A673 (cell line): Measurements from ENCODE around the gene CCDC190. TPM values are rescaled to one million over a fixed set of nuclear protein-coding genes. Genes with fewer than 3 reads are reported as not detected.

Experiments used
- Bru-seq: library from RNA; stranded (reverse); fragments of 400-500 nt; gene quantifications from one replicate; lab custom pipeline; 2021; lab: Mats Ljungman, UMichigan
- BruChase-seq, 2 experiments: library from RNA; stranded (reverse); fragments of 400-500 nt; gene quantifications; one replicate each; lab custom pipeline; 2021; lab: Mats Ljungman, UMichigan
- BruUV-seq: library from RNA; stranded (reverse); fragments of 400-500 nt; replicated peaks from 2 replicates; lab custom pipeline; 2021; lab: Mats Ljungman, UMichigan
- CTCF ChIA-PET: fragments of 300-600 bp; sonication (Branson Sonifier 250); formaldehyde crosslinking; loops from one replicate; lab custom pipeline; 2022; ENCODE audit warnings: antibody characterized with exemption; lab: Charles Lee
- POLR2A ChIA-PET: fragments of 300-600 bp; sonication (Branson Sonifier 250); formaldehyde crosslinking; loops from one replicate; lab custom pipeline; 2022; ENCODE audit warnings: antibody characterized with exemption; ENCODE audit not compliant: low non-redundant PET; lab: Charles Lee
- DNase-seq: peaks from one replicate; pipeline ENCODE4 v3.0.0-alpha.2; 2015; ENCODE audit warnings: low spot score
- H3K27ac ChIP-seq: fragments of 200-600 bp; sonication (generic); 2 replicates; pipeline ENCODE4 v1.5.1; 2016; ENCODE audit warnings: mixed run types, low read depth, mild to moderate bottlenecking, mixed read lengths, antibody characterized with exemption, low read length; ENCODE audit not compliant: poor library complexity, severe bottlenecking
- H3K27me3 ChIP-seq: fragments of 200-600 bp; sonication (generic); replicated peaks from 2 replicates; pipeline ENCODE4 v1.6.1; 2017; ENCODE audit warnings: mixed run types, low read depth, mild to moderate bottlenecking, mixed read lengths, antibody characterized with exemption, low read length; ENCODE audit not compliant: insufficient read depth, poor library complexity
- H3K36me3 ChIP-seq: fragments of 200-600 bp; sonication (generic); 2 replicates; pipeline ENCODE4 v1.6.1; 2016; ENCODE audit warnings: mixed run types, mild to moderate bottlenecking, mixed read lengths, antibody characterized with exemption, low read length; ENCODE audit not compliant: insufficient read depth, poor library complexity, severe bottlenecking
- H3K4me1 ChIP-seq: fragments of 200-600 bp; sonication (generic); 2 replicates; pipeline ENCODE4 v1.6.1; 2017; ENCODE audit warnings: mixed run types, mild to moderate bottlenecking, mixed read lengths, antibody characterized with exemption, low read length; ENCODE audit not compliant: insufficient read depth, poor library complexity, severe bottlenecking
- H3K4me3 ChIP-seq: fragments of 200-600 bp; sonication (generic); 2 replicates; pipeline ENCODE4 v1.5.1; 2016; ENCODE audit warnings: low read depth, mixed run types, mild to moderate bottlenecking, mixed read lengths, low read length; ENCODE audit not compliant: poor library complexity, severe bottlenecking
- H3K9me3 ChIP-seq: fragments of 200-600 bp; sonication (generic); 2 replicates; pipeline ENCODE4 v1.6.1; 2016; ENCODE audit warnings: mixed run types, low read depth, mild to moderate bottlenecking, mixed read lengths, antibody characterized with exemption, low read length; ENCODE audit not compliant: poor library complexity, severe bottlenecking
- EZH2 ChIP-seq: fragments of 200-600 bp; sonication (generic); IDR thresholded peaks from 2 replicates; pipeline ENCODE4 v1.6.1; 2017; ENCODE audit warnings: borderline replicate concordance, low read depth, mild to moderate bottlenecking, mixed read lengths, antibody characterized with exemption, low read length; ENCODE audit not compliant: poor library complexity, severe bottlenecking
- intact Hi-C: fragments of 100-400 bp; cut with micrococcal nuclease; formaldehyde crosslinking; loops from one replicate; pipeline ENCODE4 v1.10.0; 2022; ENCODE audit not compliant: unreplicated experiment
- long read RNA-seq: library from polyadenylated mRNA; stranded (forward); transcript quantifications from one replicate; pipeline ENCODE4 v2.0.0, GENCODE V29; 2022
- total RNA-seq: library from RNA; stranded (reverse); gene quantifications from 2 replicates; pipeline ENCODE4 v1.2.3, GENCODE V29; 2021
- TF ChIP-seq, protein P1 (sequence below): fragments of 300-800, 200-600 bp; sonication (generic); conservative IDR thresholded peaks from 2 replicates; pipeline ENCODE4 v1.5.1; 2017; ENCODE audit warnings: low read depth, mild to moderate bottlenecking, antibody characterized with exemption, low read length, moderate library complexity, mixed read lengths

Gene CCDC190, protein sequence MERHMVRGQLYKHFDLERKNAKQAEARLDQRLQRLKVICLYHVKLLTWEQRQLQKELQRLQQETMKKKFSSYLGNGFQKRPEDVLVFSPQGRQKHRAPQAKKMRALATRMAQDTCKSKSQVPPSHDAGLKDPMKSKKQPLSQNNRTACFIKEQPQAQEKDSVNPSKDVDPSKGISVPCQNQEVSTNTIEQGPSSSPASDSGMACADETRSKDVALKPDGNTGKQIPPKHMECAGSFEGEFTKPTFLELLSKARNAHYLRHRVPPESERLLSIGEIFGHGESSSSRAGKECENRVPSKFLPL
- total RNA-seq (0.39 TPM in 1 of 2 replicates, not detected in the other), Bru-seq, nascent RNA (percentile 5 among the genes with signal in this experiment), BruChase-seq, experiment 1, labeled RNA remaining after a 2-hour chase (percentile 5 among the genes with signal in this experiment), BruChase-seq, experiment 2, labeled RNA remaining after a 6-hour chase (percentile 5 among the genes with signal in this experiment)
- long read RNA-seq, partial matches to known transcripts = 0 of 3 reads
- long read RNA-seq, other reads (novel, unspliced or antisense) = 3 of 3 reads

DNA sequence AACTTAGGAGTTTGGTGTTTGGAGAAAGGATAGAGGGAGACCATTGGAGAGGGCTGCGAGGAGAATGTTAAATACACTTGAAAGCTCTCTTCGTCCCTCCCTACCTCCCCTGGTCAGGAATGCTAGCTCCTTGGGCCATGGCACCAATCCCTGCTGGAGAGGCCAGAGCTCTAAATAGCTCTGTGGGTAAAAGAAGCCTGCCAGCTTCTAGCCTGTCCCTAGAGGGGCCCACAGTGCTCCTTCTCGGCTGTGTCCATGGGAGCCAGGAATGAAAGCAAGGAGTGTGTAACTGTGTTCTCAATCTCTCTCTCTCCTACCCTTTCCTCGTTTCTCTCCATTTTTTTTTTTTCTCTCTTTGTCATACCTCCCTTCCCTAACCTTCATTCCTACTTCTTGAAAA lies at the start of gene CCDC190:
CCDC190 (minus strand) TSS at position 75 of the 400 bp plus-strand sequence. CDS start 1,529 bp downstream, outside the sequence.
- intact Hi-C loops = no loop called here
- CTCF ChIA-PET = interaction anchor here (0.6 kb wide), 1 partner anchor 130 kb away, joined by 5 read pairs; no protein-coding TSS in a partner anchor
- no peaks in the 10 kb centered on the region for H3K9me3 ChIP-seq
- no peak within 1 kb of the TSS for H3K27ac ChIP-seq
- no peak for TF ChIP-seq EZH2
- TF ChIP-seq, protein P1, sequence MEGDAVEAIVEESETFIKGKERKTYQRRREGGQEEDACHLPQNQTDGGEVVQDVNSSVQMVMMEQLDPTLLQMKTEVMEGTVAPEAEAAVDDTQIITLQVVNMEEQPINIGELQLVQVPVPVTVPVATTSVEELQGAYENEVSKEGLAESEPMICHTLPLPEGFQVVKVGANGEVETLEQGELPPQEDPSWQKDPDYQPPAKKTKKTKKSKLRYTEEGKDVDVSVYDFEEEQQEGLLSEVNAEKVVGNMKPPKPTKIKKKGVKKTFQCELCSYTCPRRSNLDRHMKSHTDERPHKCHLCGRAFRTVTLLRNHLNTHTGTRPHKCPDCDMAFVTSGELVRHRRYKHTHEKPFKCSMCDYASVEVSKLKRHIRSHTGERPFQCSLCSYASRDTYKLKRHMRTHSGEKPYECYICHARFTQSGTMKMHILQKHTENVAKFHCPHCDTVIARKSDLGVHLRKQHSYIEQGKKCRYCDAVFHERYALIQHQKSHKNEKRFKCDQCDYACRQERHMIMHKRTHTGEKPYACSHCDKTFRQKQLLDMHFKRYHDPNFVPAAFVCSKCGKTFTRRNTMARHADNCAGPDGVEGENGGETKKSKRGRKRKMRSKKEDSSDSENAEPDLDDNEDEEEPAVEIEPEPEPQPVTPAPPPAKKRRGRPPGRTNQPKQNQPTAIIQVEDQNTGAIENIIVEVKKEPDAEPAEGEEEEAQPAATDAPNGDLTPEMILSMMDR = no peak
- POLR2A ChIA-PET = no interaction called here
- no peaks in the 10 kb centered on the region for H3K36me3 ChIP-seq
- DNase-seq = no peak
- H3K4me1 ChIP-seq = peaks cover 11% of the 10 kb centered on the region
- no peaks in the 10 kb centered on the region for H3K27me3 ChIP-seq
- BruUV-seq = no TSS peak
- H3K4me3 ChIP-seq = no peak within 1 kb of the TSS

DNA sequence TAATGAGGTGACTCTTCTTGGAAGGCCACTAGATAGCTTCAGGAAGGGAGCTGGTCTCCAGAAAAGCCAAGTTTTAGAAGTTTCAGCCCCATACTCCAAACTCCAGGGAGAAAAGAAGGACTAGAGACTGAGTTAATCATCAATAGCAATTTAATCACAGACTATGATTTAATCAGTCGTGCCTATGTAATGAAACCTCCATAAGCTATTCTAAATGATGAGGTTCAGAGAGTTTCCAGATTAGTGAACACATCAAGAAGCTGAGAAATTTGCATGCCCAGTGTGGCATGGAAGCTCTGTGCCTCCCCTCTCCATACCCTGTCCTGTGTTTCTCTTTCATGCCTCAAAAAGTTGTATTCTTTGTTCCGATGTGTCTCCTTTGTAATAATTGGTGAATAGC lies 49.2 kb upstream of the CCDC190 start:
- TF ChIP-seq, protein P1 = no peak
- TF ChIP-seq EZH2 = no peak
- peaks cover 17% of the 10 kb centered on the region for H3K9me3 ChIP-seq
- no TSS peak for BruUV-seq
- intact Hi-C loops = no loop called here
- CTCF ChIA-PET = no interaction called here
- no peaks in the 10 kb centered on the region for H3K4me1 ChIP-seq
- no peak overlapping the region for H3K4me3 ChIP-seq
- no peak overlapping the region for H3K27ac ChIP-seq
- no peak for DNase-seq
- H3K36me3 ChIP-seq = no peaks in the 10 kb centered on the region
- POLR2A ChIA-PET = no interaction called here
- no peaks in the 10 kb centered on the region for H3K27me3 ChIP-seq

DNA sequence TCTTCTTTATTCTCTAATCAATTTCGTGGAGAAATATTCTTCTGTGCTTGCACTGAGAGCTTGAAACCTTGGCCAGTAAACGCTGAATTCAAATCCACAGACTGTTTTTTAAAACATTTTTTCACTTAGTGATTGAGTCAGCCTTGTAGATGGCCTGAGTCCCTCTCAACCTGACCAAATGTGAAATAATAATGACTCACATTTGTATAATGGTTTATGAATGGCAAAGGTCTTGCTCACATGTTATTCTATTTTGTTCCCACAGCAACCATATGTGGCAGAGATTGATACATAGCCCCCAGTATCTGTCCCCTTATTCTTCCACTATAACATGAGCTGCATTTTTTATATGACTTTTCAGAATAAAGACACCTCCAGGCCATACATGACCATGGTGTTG lies 47.8 kb upstream of the CCDC190 start:
- no peaks in the 10 kb centered on the region for H3K4me1 ChIP-seq
- intact Hi-C loops = no loop called here
- H3K9me3 ChIP-seq = peaks cover 17% of the 10 kb centered on the region
- no peak for TF ChIP-seq EZH2
- TF ChIP-seq, protein P1 = no peak
- ChIA-PET CTCF (no interaction called here), POLR2A (no interaction called here)
- no peak for DNase-seq
- H3K27me3 ChIP-seq = no peaks in the 10 kb centered on the region
- no peak overlapping the region for H3K27ac ChIP-seq
- no peak overlapping the region for H3K4me3 ChIP-seq
- H3K36me3 ChIP-seq = no peaks in the 10 kb centered on the region
- no TSS peak for BruUV-seq
